Adrenal gland (tissue), 12 donors: ENCODE measurements around the gene POLG2. TPM values are rescaled to one million over a fixed set of nuclear protein-coding genes. Genes with fewer than 3 reads are reported as not detected.

Experiments
- DNase-seq, 7 donors: peaks; one replicate each; pipeline ENCODE4 v3.0.0-alpha.2; 2019 to 2020
- H3K27ac ChIP-seq, 5 donors: fragments of 200-600 bp; sonication (generic) in 4 of 5; 1 replicate in 3 of 5; 2 replicates in 2 of 5; pipeline versions ENCODE4 v1.5.1 to v1.8.0; 2016 to 2020; ENCODE audit warnings: mild to moderate bottlenecking in 1 of 5
- H3K27me3 ChIP-seq: fragments of 200-600 bp; 2 replicates; pipeline ENCODE4 v1.8.0; 2021
- H3K36me3 ChIP-seq, 2 donors: fragments of 200-600 bp; replicated peaks in 1 of 2; 1 replicate in 1 of 2; 2 replicates in 1 of 2; pipeline versions ENCODE4 v1.5.1 to v1.8.0; 2018 to 2022
- H3K4me1 ChIP-seq, 2 donors: fragments of 200-600 bp; replicated peaks in 1 of 2; 1 replicate in 1 of 2; 2 replicates in 1 of 2; pipeline versions ENCODE4 v1.5.1 to v1.8.0; 2018 to 2021
- H3K4me3 ChIP-seq, 4 donors: fragments of 200-600 bp; sonication (generic) in 3 of 4; one replicate each; pipeline ENCODE4 v1.5.1; 2016 to 2018
- H3K9me3 ChIP-seq, 3 donors: fragments of 200-600 bp; sonication (generic) in 1 of 3; replicated peaks in 1 of 3; 1 replicate in 2 of 3; 2 replicates in 1 of 3; pipeline versions ENCODE4 v1.5.1 to v1.8.0; 2016 to 2021
- CTCF ChIP-seq, 6 experiments: fragments of 450-650 bp in 4 of 6; fragments of 200-600 bp in 2 of 6; sonication (generic) in 1 of 6; IDR thresholded peaks; 1 replicate in 5 of 6; 2 replicates in 1 of 6; pipeline versions ENCODE4 v1.5.1 to v1.8.0; 2016 to 2021; ENCODE audit warnings: antibody characterized with exemption in 6 of 6, mild to moderate bottlenecking in 2 of 6, moderate library complexity in 1 of 6
- POLR2A ChIP-seq, 2 donors: fragments of 450-650 bp; IDR thresholded peaks; one replicate each; pipeline ENCODE4 v1.6.1; 2017; ENCODE audit warnings: antibody characterized with exemption in 2 of 2, mild to moderate bottlenecking in 2 of 2, moderate library complexity in 1 of 2
- WGBS, 4 donors: extraction: QIAGEN DNeasy Blood & Tissue Kit in 2 of 4; methylation state at CpG; one replicate each; pipeline versions ENCODE4 v1.1.5 to v1.1.7; 2013 to 2017; 5-methylcytosine and 5-hydroxymethylcytosine counted together
- intact Hi-C, 2 donors: fragments of 100-400 bp; cut with DNase I; formaldehyde crosslinking; loops; one replicate each; pipeline versions ENCODE4 v1.14.1 to v1.15.0; 2022 to 2023
- polyA plus RNA-seq, 3 donors: library from polyadenylated mRNA; stranded (reverse); fragments of 200-250 nt in 2 of 3; fragments of 350-450 nt in 1 of 3; fragmentation: Illumina TruSeq in 1 of 3; extraction: RNeasy Lipid Tissue Mini Kit (QIAGEN cat#74804) in 1 of 3; gene quantifications; one replicate each; pipeline ENCODE4 v1.2.3, GENCODE V29; 2013 to 2014
- total RNA-seq, 9 donors: library from RNA; depleted of rRNA in 4 of 9; stranded (reverse); fragments of >200 nt in 4 of 9; fragments of 120-200 nt in 1 of 9; fragmentation: NEBNext Ultra II Directional in 1 of 9; extraction: Animal tissue kit (Norgen Biotek cat#: 25700) in 1 of 9; gene quantifications; one replicate each; pipeline versions ENCODE4 v1.1.0 to v1.2.4, GENCODE V29; 2013 to 2023
- donor health status: healthy with polysubstance abuse.
- donor health status: Bipolar disorder and iron deficiency.
- donor health status: DM: yes; HTN: yes; CAD: no.
- donor health status: DM: no; HTN: no; CAD: no.
- donor health status: DM: no; HTN: no; CAD: no.
- donor health status: DM: yes; HTN: yes; CAD: no.

Gene POLG2
- total and polyA plus RNA-seq, 12 donors = 3.1 to 28.7 (median 11.1) TPM

DNA sequence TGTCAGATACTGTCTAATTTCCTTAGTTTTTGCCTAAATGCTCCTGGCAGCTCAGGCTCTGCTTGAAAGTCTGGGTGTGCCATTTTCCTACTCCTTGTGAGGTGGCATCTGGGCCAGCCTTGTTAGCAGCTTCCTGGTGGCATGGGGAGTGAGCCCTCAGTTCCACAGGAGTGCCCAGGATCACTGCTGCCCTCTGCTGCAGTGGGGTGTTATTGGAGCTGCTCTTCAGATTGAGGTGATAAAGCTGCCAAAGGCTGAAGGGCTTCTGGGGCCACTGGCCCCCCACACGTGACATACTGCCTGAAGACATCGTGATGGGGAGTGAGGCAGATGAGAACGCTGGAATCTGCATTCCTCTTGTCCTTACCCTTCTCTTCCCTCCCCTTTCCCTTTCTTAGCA is 37.3 kb upstream of the POLG2 start:
- DNase-seq = no peak
- TF ChIP-seq CTCF (IDR thresholded peaks at IDR 0.05) (no peak), POLR2A (IDR thresholded peaks at IDR 0.05) (no peak)
- Histone ChIP-seq H3K9me3 (no peaks in the 10 kb centered on the region), H3K4me1 (peaks cover 13 to 20% of the 10 kb centered on the region in 2 donors), H3K4me3 (no peak overlapping the region), H3K36me3 (peaks cover 0 to 93% of the 10 kb centered on the region in 2 donors), H3K27ac (peak overlapping the region in 1 of 5 donors; percentile 33), H3K27me3 (no peaks in the 10 kb centered on the region)
- 45 to 83% (median 76%) methylated on average over 3 of the region's 3 CpGs for WGBS, 4 donors
- intact Hi-C loops = no loop called here

GRCh38 chr17:64533784-64534183 is 36.9 kb upstream of the POLG2 start:
- intact Hi-C loops = no loop called here
- no peaks in the 10 kb centered on the region for H3K9me3 ChIP-seq
- peaks cover 0 to 93% of the 10 kb centered on the region in 2 donors for H3K36me3 ChIP-seq
- H3K27me3 ChIP-seq = no peaks in the 10 kb centered on the region
- no peak for TF ChIP-seq POLR2A (IDR thresholded peaks at IDR 0.05)
- TF ChIP-seq CTCF (IDR thresholded peaks at IDR 0.05) = no peak
- peaks cover 13 to 20% of the 10 kb centered on the region in 2 donors for H3K4me1 ChIP-seq
- no peak for DNase-seq
- WGBS, 4 donors = 70 to 84% (median 77%) methylated on average over 2 of the region's 2 CpGs
- no peak overlapping the region for H3K4me3 ChIP-seq
- no peak overlapping the region for H3K27ac ChIP-seq

- Histone ChIP-seq H3K4me3 (no peak overlapping the region), H3K9me3 (no peaks in the 10 kb centered on the region), H3K4me1 (peaks cover 13 to 20% of the 10 kb centered on the region in 2 donors), H3K36me3 (peaks cover 0 to 93% of the 10 kb centered on the region in 2 donors), H3K27ac (peak overlapping the region in 2 of 5 donors; percentile 23 to 36), H3K27me3 (no peaks in the 10 kb centered on the region)
- intact Hi-C loops = no loop called here
- TF ChIP-seq POLR2A (IDR thresholded peaks at IDR 0.05) = no peak
- no peak for TF ChIP-seq CTCF (IDR thresholded peaks at IDR 0.05)
- WGBS, 4 donors = 92 to 96% (median 94%) methylated on average over 5 of the region's 5 CpGs
- no peak for DNase-seq
These were observed 35.6 kb upstream of the POLG2 start for GRCh38 chr17:64532409-64532808.

DNA sequence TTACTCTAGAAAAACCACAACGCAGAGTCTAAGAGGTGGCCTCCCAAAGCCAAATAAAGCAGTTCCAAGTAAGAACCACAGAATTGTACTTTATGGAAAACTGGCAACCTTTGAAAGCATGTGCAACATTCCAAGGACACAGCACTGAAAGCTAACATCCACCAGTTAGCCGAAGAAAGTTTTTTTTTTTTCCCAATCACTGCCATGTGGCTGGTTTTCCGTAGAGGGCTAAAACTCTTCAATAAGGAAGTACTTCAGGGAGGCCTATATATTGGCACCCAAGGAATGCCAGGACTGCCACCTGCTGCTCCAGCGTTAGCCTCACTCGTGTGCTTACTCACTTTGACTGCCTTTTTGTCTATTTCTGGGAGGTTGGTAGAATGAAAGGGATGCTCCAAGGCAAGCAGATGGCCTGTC is 35.1 kb upstream of the POLG2 start:
- Histone ChIP-seq H3K4me1 (peaks cover 13 to 20% of the 10 kb centered on the region in 2 donors), H3K9me3 (no peaks in the 10 kb centered on the region), H3K27ac (peak overlapping the region in 3 of 5 donors; percentile 14 to 36 (median 23)), H3K36me3 (peaks cover 0 to 92% of the 10 kb centered on the region in 2 donors), H3K4me3 (no peak overlapping the region), H3K27me3 (no peaks in the 10 kb centered on the region)
- intact Hi-C loops = no loop called here
- peak in 3 of 7 donors; percentile 27 to 37 (median 32) for DNase-seq
- TF ChIP-seq POLR2A (IDR thresholded peaks at IDR 0.05) = peak in 1 of 2 donors; percentile 16
- no peak for TF ChIP-seq CTCF (IDR thresholded peaks at IDR 0.05)
- WGBS, 4 donors = 37 to 67% (median 46%) methylated on average over 5 of the region's 5 CpGs
